CD14-positive monocyte (primary cell): ENCODE results near the gene CHRNA3. TPM values are rescaled to one million over a fixed set of nuclear protein-coding genes. Genes with fewer than 3 reads are reported as not detected.

Experiments
- DNase-seq, 3 donors: peaks; one replicate each; pipeline ENCODE4 v3.0.0-alpha.2; 2011 to 2022
- H2AFZ ChIP-seq: 2 replicates; pipeline ENCODE4 v1.6.0; 2012; ENCODE audit warnings: mild to moderate bottlenecking, low read depth, low read length, inconsistent platforms; ENCODE audit not compliant: insufficient read depth, poor library complexity, severe bottlenecking
- H3K27ac ChIP-seq, 2 donors: 1 replicate in 1 of 2; 2 replicates in 1 of 2; pipeline ENCODE4 v1.5.1; 2012 to 2013; ENCODE audit warnings: low read length in 2 of 2, control low read depth in 1 of 2, inconsistent platforms in 1 of 2, low read depth in 1 of 2, mild to moderate bottlenecking in 1 of 2
- H3K27me3 ChIP-seq, 2 donors: one replicate each; pipeline versions ENCODE4 v1.6.0 to v1.6.1; 2011 to 2013; ENCODE audit warnings: low read length in 2 of 2; ENCODE audit not compliant: control insufficient read depth in 2 of 2, insufficient read depth in 2 of 2
- H3K36me3 ChIP-seq, 2 donors: replicated peaks in 1 of 2; 1 replicate in 1 of 2; 2 replicates in 1 of 2; pipeline versions ENCODE4 v1.5.1 to v1.6.1; 2012 to 2013; ENCODE audit warnings: low read length in 2 of 2, control low read depth in 1 of 2, inconsistent platforms in 1 of 2, mild to moderate bottlenecking in 1 of 2; ENCODE audit not compliant: insufficient read depth in 2 of 2, control insufficient read depth in 1 of 2
- H3K4me1 ChIP-seq, 2 donors: 1 replicate in 1 of 2; 2 replicates in 1 of 2; pipeline versions ENCODE4 v1.5.1 to v1.6.1; 2012 to 2013; ENCODE audit warnings: low read length in 2 of 2, control low read depth in 1 of 2, inconsistent platforms in 1 of 2, mild to moderate bottlenecking in 1 of 2, moderate library complexity in 1 of 2; ENCODE audit not compliant: insufficient read depth in 2 of 2, control insufficient read depth in 1 of 2
- H3K4me2 ChIP-seq: replicated peaks from 2 replicates; pipeline ENCODE3; 2012; ENCODE audit warnings: low read length, moderate library complexity, mild to moderate bottlenecking; ENCODE audit not compliant: poor library complexity, severe bottlenecking; ENCODE audit errors: extremely low read depth
- H3K4me3 ChIP-seq, 3 experiments: fragments of 200-600 bp in 1 of 3; sonication (generic) in 1 of 3; replicated peaks in 1 of 3; 1 replicate in 2 of 3; 2 replicates in 1 of 3; pipeline ENCODE4 v1.5.1; 2011 to 2013; ENCODE audit warnings: low read length in 3 of 3, mild to moderate bottlenecking in 3 of 3, control low read depth in 2 of 3, low read depth in 2 of 3, inconsistent platforms in 1 of 3, moderate library complexity in 1 of 3
- H3K79me2 ChIP-seq: 2 replicates; pipeline ENCODE4 v1.6.0; 2012; ENCODE audit warnings: mild to moderate bottlenecking, control low read depth, inconsistent platforms, low read length, moderate library complexity; ENCODE audit not compliant: insufficient read depth
- H3K9ac ChIP-seq: 2 replicates; pipeline ENCODE4 v1.6.0; 2017; ENCODE audit warnings: low read length, mild to moderate bottlenecking; ENCODE audit not compliant: insufficient read depth, poor library complexity, severe bottlenecking
- H3K9me3 ChIP-seq, 2 donors: replicated peaks in 1 of 2; 1 replicate in 1 of 2; 2 replicates in 1 of 2; pipeline versions ENCODE4 v1.5.1 to v1.6.1; 2012 to 2013; ENCODE audit warnings: low read length in 2 of 2, control low read depth in 1 of 2; ENCODE audit not compliant: control insufficient read depth in 1 of 2, insufficient read depth in 1 of 2
- H4K20me1 ChIP-seq: 2 replicates; pipeline ENCODE4 v1.6.0; 2012; ENCODE audit warnings: mild to moderate bottlenecking, low read length, control low read depth, moderate library complexity; ENCODE audit not compliant: insufficient read depth
- H3K27ac Mint-ChIP-seq, 7 donors: one replicate each; pipeline ENCODE4 v1.8.0; 2020; ENCODE audit warnings: mild to moderate bottlenecking in 7 of 7, mixed read lengths in 7 of 7, moderate library complexity in 6 of 7, inconsistent platforms in 2 of 7
- H3K27me3 Mint-ChIP-seq, 3 donors: one replicate each; pipeline ENCODE4 v1.8.0; 2021 to 2022; ENCODE audit warnings: low read depth in 3 of 3, mild to moderate bottlenecking in 3 of 3, mixed read lengths in 3 of 3, moderate library complexity in 3 of 3, inconsistent platforms in 1 of 3
- H3K36me3 Mint-ChIP-seq, 2 donors: one replicate each; pipeline ENCODE4 v1.8.0; 2020; ENCODE audit warnings: mixed read lengths in 2 of 2, inconsistent platforms in 1 of 2, mild to moderate bottlenecking in 1 of 2
- H3K4me1 Mint-ChIP-seq: one replicate; pipeline ENCODE4 v1.8.0; 2020; ENCODE audit warnings: mild to moderate bottlenecking, mixed read lengths
- H3K4me3 Mint-ChIP-seq, 2 donors: one replicate each; pipeline ENCODE4 v1.8.0; 2020; ENCODE audit warnings: mild to moderate bottlenecking in 2 of 2, mixed read lengths in 2 of 2, moderate library complexity in 1 of 2
- H3K9me3 Mint-ChIP-seq, 7 donors: one replicate each; pipeline ENCODE4 v1.8.0; 2020 to 2022; ENCODE audit warnings: mixed read lengths in 7 of 7, mild to moderate bottlenecking in 6 of 7, moderate library complexity in 6 of 7, inconsistent platforms in 2 of 7
- CTCF ChIP-seq: fragments of 200-600 bp; IDR thresholded peaks from one replicate; pipeline ENCODE4 v1.8.0; 2022; ENCODE audit warnings: antibody characterized with exemption, mild to moderate bottlenecking
- WGBS: methylation state at CpG from one replicate; pipeline ENCODE4 v1.1.5; 2013; ENCODE audit warnings: missing lambda C conversion rate; ENCODE audit not compliant: insufficient coverage; 5-methylcytosine and 5-hydroxymethylcytosine counted together
- intact Hi-C, 2 donors: fragments of 100-400 bp; cut with micrococcal nuclease; formaldehyde crosslinking; loops; one replicate each; pipeline versions ENCODE4 v1.15.0 to v1.15.1; 2023
- polyA plus RNA-seq, 3 donors: library from polyadenylated mRNA; depleted of rRNA in 1 of 3; unstranded in 2 of 3; stranded (reverse) in 1 of 3; fragments of 300-500 nt in 2 of 3; fragments of >200 nt in 1 of 3; fragmentation: Illumina TruSeq in 2 of 3; gene quantifications; 1 replicate in 2 of 3; 2 replicates in 1 of 3; pipeline ENCODE4 v1.2.3, GENCODE V29; 2012 to 2021

The CHRNA3 gene
- polyA plus RNA-seq, 3 donors = not detected

- intact Hi-C loops = no loop called here
- 100% methylated on average over 2 of the region's 4 CpGs for WGBS
These were observed 15.1 kb downstream of the CHRNA3 start for GRCh38 chr15:78605680-78606079.

GRCh38 chr15:78605201-78605600 is 15.6 kb downstream of the CHRNA3 start:
- H3K9me3 Mint-ChIP-seq = peaks cover 0 to 3% (median 1%) of the 10 kb centered on the region in 7 donors
- H3K27ac Mint-ChIP-seq = no peak overlapping the region
- H3K9me3 ChIP-seq = no peaks in the 10 kb centered on the region
- no peaks in the 10 kb centered on the region for H3K4me1 ChIP-seq
- H3K4me3 Mint-ChIP-seq = no peak overlapping the region
- no peaks in the 10 kb centered on the region for H3K4me1 Mint-ChIP-seq
- no peak for TF ChIP-seq CTCF
- H3K27me3 ChIP-seq = no peaks in the 10 kb centered on the region
- no peak for DNase-seq
- H3K36me3 Mint-ChIP-seq = no peaks in the 10 kb centered on the region
- no peaks in the 10 kb centered on the region for H3K36me3 ChIP-seq
- H2AFZ ChIP-seq = no peak overlapping the region
- H3K27me3 Mint-ChIP-seq = peaks cover 14 to 39% (median 18%) of the 10 kb centered on the region in 3 donors
- H3K79me2 ChIP-seq = no peaks in the 10 kb centered on the region
- no peak overlapping the region for H3K4me3 ChIP-seq
- no peak overlapping the region for H3K4me2 ChIP-seq
- H4K20me1 ChIP-seq = no peaks in the 10 kb centered on the region
- H3K9ac ChIP-seq = no peak overlapping the region
- H3K27ac ChIP-seq = no peak overlapping the region
- WGBS = 93% methylated on average over 5 of the region's 5 CpGs
- intact Hi-C loops = no loop called here

More at GRCh38 chr15:78605680-78606079, 15.1 kb downstream of the CHRNA3 start:
- TF ChIP-seq CTCF = no peak
- Histone ChIP-seq H2AFZ (no peak overlapping the region), H4K20me1 (no peaks in the 10 kb centered on the region), H3K4me2 (no peak overlapping the region), H3K9me3 (no peaks in the 10 kb centered on the region), H3K27ac (no peak overlapping the region), H3K79me2 (no peaks in the 10 kb centered on the region), H3K36me3 (no peaks in the 10 kb centered on the region), H3K27me3 (no peaks in the 10 kb centered on the region), H3K4me3 (no peak overlapping the region), H3K9ac (no peak overlapping the region), H3K4me1 (no peaks in the 10 kb centered on the region)
- H3K36me3 Mint-ChIP-seq = no peaks in the 10 kb centered on the region
- H3K4me1 Mint-ChIP-seq = no peaks in the 10 kb centered on the region
- peaks cover 0 to 3% (median 1%) of the 10 kb centered on the region in 7 donors for H3K9me3 Mint-ChIP-seq
- no peak overlapping the region for H3K4me3 Mint-ChIP-seq
- peaks cover 14 to 40% (median 18%) of the 10 kb centered on the region in 3 donors for H3K27me3 Mint-ChIP-seq
- DNase-seq = no peak
- no peak overlapping the region for H3K27ac Mint-ChIP-seq
